Renal cortical epithelial cell (primary cell): ENCODE measurements around the gene MMP15. TPM values are rescaled to one million over a fixed set of nuclear protein-coding genes. Genes with fewer than 3 reads are reported as not detected.

Experiments
- DNase-seq: peaks from one replicate; pipeline ENCODE4 v3.0.0-alpha.2; 2011; ENCODE audit warnings: low read depth
- total RNA-seq: library from RNA; depleted of rRNA; stranded (reverse); fragments of >200 nt; gene quantifications from 2 replicates; pipeline ENCODE4 v1.2.3, GENCODE V29; 2014

Gene MMP15
- total RNA-seq, 1 donor from 2014 or later, result 68.6 TPM

- DNase-seq, result no peak
Measured at GRCh38 chr16:58035356-58036170, 10.0 kb downstream of the MMP15 start.

GRCh38 chr16:58036943-58037342 is 11.4 kb downstream of the MMP15 start:
- no peak for DNase-seq

GRCh38 chr16:58037365-58038057 is 12.0 kb downstream of the MMP15 start:
- no peak for DNase-seq

- DNase-seq, result no peak
Measured at GRCh38 chr16:58038219-58038641, 12.7 kb downstream of the MMP15 start.

- no peak for DNase-seq
Measured at GRCh38 chr16:58039829-58040495, 14.4 kb downstream of the MMP15 start.

- no peak for DNase-seq
Measured at GRCh38 chr16:58040496-58040846, 14.9 kb downstream of the MMP15 start.

GRCh38 chr16:58040945-58041627 is 15.5 kb downstream of the MMP15 start:
- no peak for DNase-seq

GRCh38 chr16:58041628-58041955 is 16.0 kb downstream of the MMP15 start:
- DNase-seq, result no peak

GRCh38 chr16:58042001-58042885 is 16.7 kb downstream of the MMP15 start:
- no peak for DNase-seq

GRCh38 chr16:58042886-58043515 is 17.4 kb downstream of the MMP15 start:
- DNase-seq, result no peak

- no peak for DNase-seq
Measured at GRCh38 chr16:58043571-58044155, 18.1 kb downstream of the MMP15 start.

- no peak for DNase-seq
Measured at GRCh38 chr16:58044266-58045019, 18.9 kb downstream of the MMP15 start.

- no peak for DNase-seq
Measured at GRCh38 chr16:58045096-58045495, 19.5 kb downstream of the MMP15 start.

GRCh38 chr16:58046054-58046881 is 20.7 kb downstream of the MMP15 start:
- DNase-seq, result no peak

GRCh38 chr16:58046936-58047335 is 21.4 kb downstream of the MMP15 start:
- no peak for DNase-seq

GRCh38 chr16:58047557-58048348 is 22.2 kb downstream of the MMP15 start:
- DNase-seq, result no peak

GRCh38 chr16:58048494-58049231 is 23.1 kb downstream of the MMP15 start:
- no peak for DNase-seq
